Right lobe of liver (tissue), 4 donors: ENCODE results near the gene MEGF8.

Experiments
- CTCF ChIP-seq, 4 donors: fragments of 200-600 bp in 3 of 4; fragments of 450-650 bp in 1 of 4; IDR thresholded peaks; one replicate each; pipeline versions ENCODE4 v1.5.1 to v1.8.0; 2016 to 2022; ENCODE audit warnings: antibody characterized with exemption in 4 of 4, mild to moderate bottlenecking in 2 of 4
- POLR2A ChIP-seq: fragments of 450-650 bp; IDR thresholded peaks from one replicate; pipeline ENCODE4 v1.6.1; 2017; ENCODE audit warnings: antibody characterized with exemption, mild to moderate bottlenecking
- donor health status: DM: no; HTN: no; CAD: no.
- donor health status: DM: no; HTN: no; CAD: no.
- donor health status: DM: no; HTN: yes; CAD: no.

DNA sequence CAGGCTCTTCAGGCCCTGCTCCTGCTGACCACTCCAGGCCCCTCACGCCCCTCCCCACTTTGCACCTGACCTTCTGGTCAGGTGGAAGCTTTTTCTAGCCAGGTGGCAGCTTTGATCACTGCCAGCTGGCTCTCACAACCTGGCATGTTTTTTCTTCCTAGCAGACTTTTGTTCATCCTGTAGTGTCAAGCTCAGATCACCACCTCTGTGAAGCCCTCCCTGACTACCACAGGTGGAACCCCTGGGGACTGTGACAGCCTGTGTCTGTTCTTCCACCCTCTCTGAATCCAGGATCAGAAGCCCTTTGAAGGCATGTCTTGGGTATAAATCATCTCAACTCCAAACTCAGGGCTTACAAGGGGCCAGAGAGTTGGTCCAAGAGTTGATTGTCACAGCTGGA lies 75.0 kb downstream of the MEGF8 start:
- TF ChIP-seq CTCF (IDR thresholded peaks at IDR 0.05) (no peak), POLR2A (no peak)
